Neural progenitor cell (in vitro differentiated cells): ENCODE data around the gene FAF1. TPM values are rescaled to one million over a fixed set of nuclear protein-coding genes. Genes with fewer than 3 reads are reported as not detected.

Experiments used
- DNase-seq: peaks from one replicate; pipeline ENCODE4 v3.0.0-alpha.2; 2016; ENCODE audit warnings: low spot score
- H2AFZ ChIP-seq: fragments of 200-600 bp; sonication (generic); replicated peaks from 2 replicates; pipeline ENCODE4 v1.6.1; 2016; ENCODE audit warnings: antibody characterized with exemption
- H3F3A ChIP-seq: fragments of 200-600 bp; sonication (generic); 2 replicates; pipeline ENCODE4 v1.6.1; 2016; ENCODE audit warnings: antibody characterized with exemption, low read depth
- H3K27ac ChIP-seq: fragments of 200-600 bp; sonication (generic); 2 replicates; pipeline ENCODE4 v1.5.1; 2016; ENCODE audit warnings: mild to moderate bottlenecking
- H3K27me3 ChIP-seq: fragments of 200-600 bp; sonication (generic); 2 replicates; pipeline ENCODE4 v1.6.1; 2016; ENCODE audit warnings: mild to moderate bottlenecking, moderate library complexity
- H3K36me3 ChIP-seq: fragments of 200-600 bp; sonication (generic); 2 replicates; pipeline ENCODE4 v1.5.1; 2016
- H3K4me1 ChIP-seq: fragments of 200-600 bp; sonication (generic); 2 replicates; pipeline ENCODE4 v1.6.1; 2016; ENCODE audit warnings: mixed run types
- H3K4me2 ChIP-seq: fragments of 200-600 bp; sonication (generic); 2 replicates; pipeline ENCODE4 v1.6.1; 2016
- H3K4me3 ChIP-seq: fragments of 200-600 bp; sonication (generic); 2 replicates; pipeline ENCODE4 v1.5.1; 2016
- H3K79me2 ChIP-seq: fragments of 200-600 bp; sonication (generic); 2 replicates; pipeline ENCODE4 v1.6.1; 2016; ENCODE audit warnings: low read depth
- H3K9ac ChIP-seq: fragments of 200-600 bp; sonication (generic); 2 replicates; pipeline ENCODE4 v1.6.1; 2016
- H3K9me3 ChIP-seq: fragments of 200-600 bp; sonication (generic); 2 replicates; pipeline ENCODE4 v1.5.1; 2016; ENCODE audit warnings: low read depth
- H4K20me1 ChIP-seq: fragments of 200-600 bp; sonication (generic); 2 replicates; pipeline ENCODE4 v1.6.1; 2016; ENCODE audit warnings: low read depth
- H3K27ac Mint-ChIP-seq: 3 replicates; pipeline ENCODE4 v1.8.0; 2021; ENCODE audit warnings: mixed read lengths
- H3K27me3 Mint-ChIP-seq: 2 replicates; pipeline ENCODE4 v1.8.0; 2022; ENCODE audit warnings: low read depth, mild to moderate bottlenecking, inconsistent platforms, moderate library complexity, mixed read lengths; ENCODE audit not compliant: insufficient read depth
- H3K36me3 Mint-ChIP-seq: 3 replicates; pipeline ENCODE4 v1.8.0; 2021; ENCODE audit warnings: mixed read lengths
- H3K4me1 Mint-ChIP-seq: 3 replicates; pipeline ENCODE4 v1.8.0; 2021; ENCODE audit warnings: mixed read lengths
- H3K4me3 Mint-ChIP-seq: 3 replicates; pipeline ENCODE4 v1.8.0; 2021; ENCODE audit warnings: mild to moderate bottlenecking, moderate library complexity, mixed read lengths
- H3K9me3 Mint-ChIP-seq: 3 replicates; pipeline ENCODE4 v1.8.0; 2020; ENCODE audit warnings: mixed read lengths
- EZH2 ChIP-seq: fragments of 200-600 bp; sonication (generic); IDR thresholded peaks from 2 replicates; pipeline ENCODE4 v1.6.1; 2017; ENCODE audit warnings: antibody characterized with exemption, mild to moderate bottlenecking, moderate library complexity
- EZH2phosphoT487 ChIP-seq: fragments of 200-600 bp; sonication (generic); IDR thresholded peaks from 2 replicates; pipeline ENCODE4 v1.6.1; 2017; ENCODE audit warnings: antibody characterized with exemption
- total RNA-seq: library from RNA; depleted of rRNA; stranded (reverse); fragments of >200 nt; gene quantifications from 2 replicates; pipeline ENCODE4 v1.2.3, GENCODE V29; 2015; ENCODE audit warnings: low replicate concordance
- TF ChIP-seq, protein P1 (sequence below): fragments of 200-600 bp; sonication (generic); IDR thresholded peaks from 2 replicates; pipeline ENCODE4 v1.5.1; 2017; ENCODE audit warnings: antibody characterized with exemption, mild to moderate bottlenecking

Gene FAF1
- total RNA-seq, 1 donor from 2014 or later, result 103 TPM

DNA sequence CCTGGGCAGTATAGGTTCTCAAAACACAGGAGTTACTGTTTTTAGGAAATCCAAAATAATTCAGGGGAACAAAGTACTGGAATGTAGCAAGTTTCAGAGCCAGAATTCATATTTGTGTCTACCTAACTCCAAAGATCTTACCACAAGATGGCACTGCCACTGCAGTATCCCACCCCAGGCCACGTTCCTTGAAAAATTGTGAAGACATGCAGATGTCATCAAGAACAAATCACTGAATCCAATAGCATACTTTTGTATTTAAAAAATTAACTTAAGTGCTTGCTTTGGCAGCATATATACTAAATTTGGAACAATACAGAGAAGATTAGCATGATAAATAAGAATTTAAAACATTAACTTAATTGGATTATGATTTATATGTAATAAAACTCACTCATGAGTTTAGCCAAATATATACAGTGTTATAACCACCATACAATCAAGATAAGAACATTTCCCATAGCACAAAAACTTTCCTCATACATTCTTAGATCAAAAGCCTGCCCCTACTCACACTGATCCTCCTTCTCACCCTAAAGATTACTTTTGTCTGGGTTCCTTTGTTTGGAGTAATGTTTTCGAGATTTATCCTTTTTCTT, 209.9 kb downstream of the FAF1 start:
- H3K27me3 ChIP-seq, result no peaks in the 10 kb centered on the region
- no peaks in the 10 kb centered on the region for H3K9me3 ChIP-seq
- Mint-ChIP-seq H3K9me3 (no peaks in the 10 kb centered on the region), H3K27me3 (peaks cover 2% of the 10 kb centered on the region), H3K4me3 (no peak overlapping the region), H3K36me3 (no peaks in the 10 kb centered on the region), H3K27ac (no peak overlapping the region), H3K4me1 (no peaks in the 10 kb centered on the region)
- no peaks in the 10 kb centered on the region for H3K79me2 ChIP-seq
- peak; percentile 31 for DNase-seq
- no peaks in the 10 kb centered on the region for H3F3A ChIP-seq
- H3K36me3 ChIP-seq, result no peaks in the 10 kb centered on the region
- H4K20me1 ChIP-seq, result no peaks in the 10 kb centered on the region
- TF ChIP-seq EZH2 (no peak), EZH2phosphoT487 (no peak)
- TF ChIP-seq, protein P1, sequence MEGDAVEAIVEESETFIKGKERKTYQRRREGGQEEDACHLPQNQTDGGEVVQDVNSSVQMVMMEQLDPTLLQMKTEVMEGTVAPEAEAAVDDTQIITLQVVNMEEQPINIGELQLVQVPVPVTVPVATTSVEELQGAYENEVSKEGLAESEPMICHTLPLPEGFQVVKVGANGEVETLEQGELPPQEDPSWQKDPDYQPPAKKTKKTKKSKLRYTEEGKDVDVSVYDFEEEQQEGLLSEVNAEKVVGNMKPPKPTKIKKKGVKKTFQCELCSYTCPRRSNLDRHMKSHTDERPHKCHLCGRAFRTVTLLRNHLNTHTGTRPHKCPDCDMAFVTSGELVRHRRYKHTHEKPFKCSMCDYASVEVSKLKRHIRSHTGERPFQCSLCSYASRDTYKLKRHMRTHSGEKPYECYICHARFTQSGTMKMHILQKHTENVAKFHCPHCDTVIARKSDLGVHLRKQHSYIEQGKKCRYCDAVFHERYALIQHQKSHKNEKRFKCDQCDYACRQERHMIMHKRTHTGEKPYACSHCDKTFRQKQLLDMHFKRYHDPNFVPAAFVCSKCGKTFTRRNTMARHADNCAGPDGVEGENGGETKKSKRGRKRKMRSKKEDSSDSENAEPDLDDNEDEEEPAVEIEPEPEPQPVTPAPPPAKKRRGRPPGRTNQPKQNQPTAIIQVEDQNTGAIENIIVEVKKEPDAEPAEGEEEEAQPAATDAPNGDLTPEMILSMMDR, result peak; percentile 55
- no peak overlapping the region for H3K4me3 ChIP-seq
- no peaks in the 10 kb centered on the region for H3K4me1 ChIP-seq
- H3K27ac ChIP-seq, result no peak overlapping the region
- H2AFZ ChIP-seq, result no peak overlapping the region
- no peak overlapping the region for H3K9ac ChIP-seq
- no peak overlapping the region for H3K4me2 ChIP-seq

DNA sequence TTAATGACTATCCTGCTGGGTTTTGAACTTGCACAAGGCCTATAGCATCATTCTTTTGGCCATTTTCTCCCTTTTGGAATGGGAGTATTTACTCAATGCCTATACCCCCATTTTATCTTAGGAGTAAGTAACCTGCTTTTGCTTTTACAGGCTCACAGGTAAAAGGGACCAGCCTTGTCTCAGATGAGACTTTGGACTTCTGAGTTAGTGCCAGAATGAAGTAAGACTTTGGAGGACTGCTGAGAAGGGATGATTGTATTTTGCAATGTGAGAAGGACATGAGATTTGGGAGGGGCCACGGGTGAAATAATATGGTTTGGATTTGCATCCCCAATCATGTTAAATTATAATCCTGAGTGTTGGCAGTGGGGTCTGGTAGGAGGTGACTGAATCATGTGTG, 212.7 kb downstream of the FAF1 start:
- Histone ChIP-seq H2AFZ (no peak overlapping the region), H3K4me3 (no peak overlapping the region), H4K20me1 (no peaks in the 10 kb centered on the region), H3K27ac (no peak overlapping the region), H3K4me2 (no peak overlapping the region), H3K9me3 (no peaks in the 10 kb centered on the region), H3K79me2 (no peaks in the 10 kb centered on the region), H3F3A (no peaks in the 10 kb centered on the region), H3K36me3 (no peaks in the 10 kb centered on the region), H3K27me3 (no peaks in the 10 kb centered on the region), H3K4me1 (no peaks in the 10 kb centered on the region), H3K9ac (no peak overlapping the region)
- no peak overlapping the region for H3K4me3 Mint-ChIP-seq
- H3K9me3 Mint-ChIP-seq, result no peaks in the 10 kb centered on the region
- H3K36me3 Mint-ChIP-seq, result peaks cover 2% of the 10 kb centered on the region
- H3K27ac Mint-ChIP-seq, result no peak overlapping the region
- no peaks in the 10 kb centered on the region for H3K4me1 Mint-ChIP-seq
- TF ChIP-seq, protein P1, result no peak
- TF ChIP-seq EZH2phosphoT487 (no peak), EZH2 (no peak)
- H3K27me3 Mint-ChIP-seq, result no peaks in the 10 kb centered on the region
- no peak for DNase-seq

DNA sequence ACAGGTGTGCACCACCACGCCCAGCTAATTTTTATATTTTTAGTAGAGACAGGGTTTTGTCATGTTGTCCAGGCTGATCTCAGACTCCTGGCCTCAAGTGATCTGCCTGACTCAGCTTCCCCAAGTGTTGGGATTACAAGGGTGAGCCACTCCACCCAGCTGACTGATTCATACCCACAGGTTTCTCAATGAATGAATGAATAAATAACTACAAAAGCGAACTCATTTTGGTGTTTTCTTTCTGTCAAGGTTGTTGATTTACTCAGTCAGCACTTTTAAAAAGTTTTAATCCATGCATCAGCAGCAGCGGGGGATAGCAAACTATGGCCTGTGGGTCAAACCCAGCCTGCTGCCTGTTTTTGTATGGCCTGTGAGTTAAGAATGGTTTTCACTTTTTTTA, 217.5 kb downstream of the FAF1 start:
- no peak for DNase-seq
- H4K20me1 ChIP-seq, result no peaks in the 10 kb centered on the region
- H3K27ac Mint-ChIP-seq, result no peak overlapping the region
- no peak overlapping the region for H3K4me3 ChIP-seq
- TF ChIP-seq EZH2phosphoT487, result no peak
- TF ChIP-seq, protein P1, result no peak
- TF ChIP-seq EZH2, result no peak
- H3K9me3 ChIP-seq, result no peaks in the 10 kb centered on the region
- H3K4me2 ChIP-seq, result no peak overlapping the region
- no peaks in the 10 kb centered on the region for H3K4me1 Mint-ChIP-seq
- no peaks in the 10 kb centered on the region for H3K79me2 ChIP-seq
- no peaks in the 10 kb centered on the region for H3K36me3 ChIP-seq
- peaks cover 2% of the 10 kb centered on the region for H3K36me3 Mint-ChIP-seq
- no peaks in the 10 kb centered on the region for H3K27me3 Mint-ChIP-seq
- no peaks in the 10 kb centered on the region for H3K9me3 Mint-ChIP-seq
- no peaks in the 10 kb centered on the region for H3K4me1 ChIP-seq
- H3K9ac ChIP-seq, result no peak overlapping the region
- H3K27me3 ChIP-seq, result no peaks in the 10 kb centered on the region
- no peak overlapping the region for H2AFZ ChIP-seq
- no peaks in the 10 kb centered on the region for H3F3A ChIP-seq
- H3K27ac ChIP-seq, result no peak overlapping the region
- no peak overlapping the region for H3K4me3 Mint-ChIP-seq
